ENCODE results near the gene ATP13A1. TPM values are rescaled to one million over a fixed set of nuclear protein-coding genes. Genes with fewer than 3 reads are reported as not detected.

Gene ATP13A1
- total and polyA plus RNA-seq, 2 of the 8 experiments (the other 6 are each of a cell fraction or from before 2014, with no cell fraction given) = 33.0 to 64.2 TPM

DNA sequence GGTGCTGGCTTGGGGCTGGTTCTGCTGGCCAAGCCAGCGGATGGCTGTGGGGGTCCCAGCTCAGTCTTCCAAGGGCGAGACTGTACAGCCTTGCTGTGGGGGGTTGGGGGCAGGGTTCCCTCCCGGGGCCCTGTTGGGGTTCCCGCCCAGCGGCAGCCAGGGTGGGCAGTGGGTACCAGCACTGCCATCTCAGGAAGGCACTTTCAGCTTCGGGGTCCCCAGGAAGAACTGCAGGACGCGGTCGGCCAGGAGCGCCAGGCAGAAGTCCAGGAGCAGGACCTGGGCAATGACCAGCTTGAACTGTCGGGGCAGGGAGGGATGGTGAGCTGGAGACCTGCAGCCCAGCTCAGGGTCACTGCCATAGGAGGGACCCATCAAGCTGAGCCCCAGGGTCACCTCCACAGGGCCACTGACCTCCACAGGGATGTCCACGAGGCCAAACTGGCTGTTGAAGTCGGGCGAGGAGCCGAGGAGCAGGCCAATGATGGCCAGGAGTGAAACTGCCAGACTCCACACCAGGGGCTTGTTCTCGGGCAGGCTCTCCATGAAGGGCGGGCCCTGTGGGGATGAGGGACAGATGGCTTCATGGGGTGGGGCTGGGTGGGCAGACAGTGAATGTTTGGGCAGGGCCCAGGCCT is 18.1 kb downstream of the ATP13A1 start:
- Histone ChIP-seq H2BK5ac (ENCODE audit: low read depth, low read length) (no peak overlapping the region), H2BK120ac (replicated peaks; ENCODE audit: low read depth, low read length) (no peak overlapping the region), H3K23ac (ENCODE audit: insufficient read length) (no peak overlapping the region), H3K79me1 (ENCODE audit: low read depth, low read length) (no peaks in the 10 kb centered on the region), H3K9ac (replicated peaks in 1 of 4; ENCODE audit: extremely low read depth in 1 of 4, low read depth in 3 of 4, low read length in 3 of 4) (no peak overlapping the region), H2AFZ (ENCODE audit: low read length) (no peak overlapping the region), H2BK12ac (ENCODE audit: low read depth, low read length) (no peak overlapping the region), H3K27me3 (replicated peaks in 1 of 4; ENCODE audit: control insufficient read depth in 3 of 4, extremely low read depth in 1 of 4, insufficient read depth in 3 of 4, low read length in 3 of 4) (no peaks in the 10 kb centered on the region), H3K14ac (ENCODE audit: insufficient read length) (no peak overlapping the region), H2BK20ac (ENCODE audit: low read length) (no peak overlapping the region), H4K20me1 (replicated peaks in 1 of 2; ENCODE audit: control insufficient read depth in 1 of 2, insufficient read depth in 2 of 2, low read length in 2 of 2) (peaks cover 4 to 8% of the 10 kb centered on the region in 2 experiments), H2BK15ac (ENCODE audit: low read length) (no peak overlapping the region), H4K91ac (replicated peaks; ENCODE audit: insufficient read length, low read length) (no peak overlapping the region), H4K5ac (ENCODE audit: insufficient read length, low read depth, low read length) (no peak overlapping the region), H3K4me1 (replicated peaks in 1 of 4; ENCODE audit: control insufficient read depth in 3 of 4, insufficient read depth in 4 of 4, low read length in 3 of 4) (peaks cover 0 to 3% (median 2%) of the 10 kb centered on the region in 4 experiments; a peak in 2 of 7 replicates), H3K23me2 (ENCODE audit: low read depth, low read length) (peaks cover 4% of the 10 kb centered on the region; the same call in 1 of the 2 replicates), H4K8ac (ENCODE audit: extremely low read depth, insufficient read depth, low read length) (no peak overlapping the region), H3K36me3 (ENCODE audit: control insufficient read depth in 2 of 4, insufficient read depth in 4 of 4, low read length in 3 of 4) (peaks cover 14 to 43% (median 30%) of the 10 kb centered on the region in 4 experiments), H3K27ac (ENCODE audit: low read depth, low read length) (no peak overlapping the region), H3K4ac (replicated peaks; ENCODE audit: insufficient read length, low read depth, low read length) (no peak overlapping the region), H2AK5ac (ENCODE audit: low read depth, low read length) (no peak overlapping the region), H3K79me2 (ENCODE audit: control insufficient read depth in 1 of 2, insufficient read depth in 2 of 2, low read length in 2 of 2) (no peaks in the 10 kb centered on the region), H3K18ac (ENCODE audit: extremely low read depth, low read length) (no peak overlapping the region), H3K9me3 (ENCODE audit: insufficient read depth in 2 of 2, low read depth in 1 of 2, low read length in 1 of 2) (no peaks in the 10 kb centered on the region), H3K4me3 (ENCODE audit: extremely low read depth in 1 of 4, insufficient read depth in 2 of 4, low read depth in 3 of 4, low read length in 4 of 4) (no peak overlapping the region), H3K4me2 (ENCODE audit: insufficient read depth in 1 of 2, low read depth in 2 of 2, low read length in 2 of 2) (no peak overlapping the region), H3K56ac (replicated peaks; ENCODE audit: insufficient read length, low read depth, low read length) (no peak overlapping the region)
- ChIA-PET POLR2A (ENCODE audit: partially characterized antibody) (interaction anchor here (1.9 to 2.5 kb wide), 3 partner anchors 10 to 113 kb away, joined by 5 to 12 read pairs (median 12); partner anchors contain the start of gene LPAR2), CTCF (ENCODE audit: partially characterized antibody) (interaction anchor here (2.4 to 3.1 kb wide), 3 partner anchors 85 to 114 kb away, joined by 10 to 44 read pairs (median 25); no protein-coding TSS in a partner anchor)
- WGBS, 2 experiments (ENCODE audit: extremely low coverage in 1 of 2, insufficient coverage in 1 of 2, insufficient read length in 1 of 2, insufficient replicate concordance in 2 of 2, low coverage in 1 of 2, low lambda C conversion rate in 2 of 2, missing lambda C conversion rate in 1 of 2) = 95% methylated on average over 16 of the region's 17 CpGs; no CpG with 5 or more reads in 1 of the 2 experiments
- DNase-seq (ENCODE audit: low read depth in 1 of 2, low spot score in 2 of 2) (no peak), FAIRE-seq (no peak)
- TF ChIP-seq YY1 (IDR thresholded peaks at IDR 0.05; ENCODE audit: low read depth, low read length) (no peak), TAF1 (IDR thresholded peaks at IDR 0.05; ENCODE audit: low read depth, low read length) (no peak), CHD2 (IDR thresholded peaks at IDR 0.05; ENCODE audit: low read length) (no peak), GTF2F1 (IDR thresholded peaks at IDR 0.05; ENCODE audit: borderline replicate concordance, low read depth, low read length) (no peak), SAP30 (IDR thresholded peaks at IDR 0.05; ENCODE audit: insufficient read depth, insufficient replicate concordance, low read length) (no peak), KDM1A (IDR thresholded peaks at IDR 0.05; ENCODE audit: borderline replicate concordance, low read length) (no peak), RBBP5 (IDR thresholded peaks at IDR 0.05; ENCODE audit: borderline replicate concordance, low read depth, low read length) (no peak), POLR2A (IDR thresholded peaks at IDR 0.05; ENCODE audit: control extremely low read depth in 1 of 2, low read depth in 2 of 2, low read length in 2 of 2) (no peak), SRF (IDR thresholded peaks at IDR 0.05; ENCODE audit: low read depth, low read length) (no peak), HDAC2 (IDR thresholded peaks at IDR 0.05; ENCODE audit: borderline replicate concordance in 1 of 2, low read depth in 2 of 2, low read length in 2 of 2) (no peak), TAF7 (optimal IDR thresholded peaks at IDR 0.05; ENCODE audit: borderline replicate concordance, low read depth, low read length) (no peak), KDM5A (IDR thresholded peaks at IDR 0.05; ENCODE audit: low read length) (no peak), RXRA (IDR thresholded peaks at IDR 0.05; ENCODE audit: insufficient read depth, low read depth, low read length) (no peak)
